Fibroblast of upper back skin (primary cell): ENCODE results near the gene ADGRL3.
"Not testable (repeated sequence)": the region's sequence is repeated elsewhere in the genome, so short reads cannot be mapped to it uniquely, and the experiment has no call there.

ENCODE experiments used
- DNase-seq: peaks from one replicate; pipeline ENCODE4 v3.0.0-alpha.2; 2013

ADGRL3 gene

DNA sequence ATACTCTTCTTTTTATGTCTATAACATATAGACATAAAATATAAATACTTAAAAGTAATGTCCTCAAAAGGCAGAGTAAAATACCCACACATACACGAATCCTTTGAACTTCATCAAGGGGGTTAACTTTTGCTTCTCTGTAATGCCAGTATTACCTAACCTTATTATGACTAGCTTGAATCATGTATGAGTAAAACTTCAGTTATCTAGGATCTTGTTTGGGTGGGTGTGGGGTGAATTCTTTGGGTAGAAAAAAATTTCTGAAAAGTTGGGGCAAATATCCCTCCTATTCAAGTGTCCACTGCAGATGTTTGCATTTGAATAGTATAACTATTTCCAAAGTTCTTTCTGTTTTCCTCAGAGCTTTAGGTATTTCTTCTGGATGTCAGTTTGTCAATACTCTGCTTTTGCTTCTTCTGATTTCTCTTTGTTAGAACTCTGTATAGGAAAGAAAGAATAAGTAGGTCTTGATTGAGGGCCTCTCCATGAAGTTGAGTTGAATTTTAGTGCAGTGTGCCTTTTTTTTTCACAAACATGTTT lies 173.8 kb downstream of the ADGRL3 start:
- peak; percentile 76 for DNase-seq

DNA sequence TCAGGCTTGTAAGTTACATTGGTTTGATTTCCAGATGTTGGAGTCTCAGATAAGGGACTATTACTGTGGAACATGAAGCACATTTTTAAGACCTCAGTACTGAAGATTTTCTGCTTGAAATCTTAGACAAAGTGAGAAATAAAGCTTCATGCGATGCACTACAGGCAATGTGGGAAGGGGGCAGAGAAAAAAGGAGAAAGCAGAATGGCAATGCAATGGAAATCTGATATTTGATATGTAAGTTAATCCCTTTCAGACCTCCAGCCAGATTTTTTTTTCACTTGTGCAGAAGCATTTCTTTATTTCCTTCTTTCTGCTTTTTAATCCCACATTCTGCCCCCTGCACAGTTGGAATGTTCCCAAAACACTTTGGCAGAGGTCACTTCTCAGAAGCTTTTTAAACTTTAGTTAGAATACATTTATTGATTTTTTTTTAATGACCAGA lies 174.3 kb downstream of the ADGRL3 start:
- DNase-seq, result peak; percentile 87

DNA sequence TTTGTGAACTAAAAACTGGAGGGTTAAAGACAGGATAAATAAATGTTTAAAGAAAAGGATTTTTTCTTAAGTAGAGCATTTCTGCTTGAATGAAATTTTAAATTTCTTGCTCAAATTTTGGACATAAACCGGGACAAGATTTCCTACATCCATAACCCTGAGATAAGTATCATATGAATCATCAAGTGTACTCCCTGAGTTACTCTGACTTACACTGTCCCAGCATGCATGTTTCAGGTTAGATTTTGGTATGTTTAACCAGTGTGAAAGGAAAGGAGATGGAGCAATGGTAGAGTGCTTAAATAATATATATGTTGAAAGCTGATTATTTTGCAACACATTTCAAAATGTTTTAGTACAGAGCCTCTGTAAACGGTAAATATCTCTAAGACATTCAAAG lies 175.2 kb downstream of the ADGRL3 start:
- DNase-seq, result peak; percentile 36

DNA sequence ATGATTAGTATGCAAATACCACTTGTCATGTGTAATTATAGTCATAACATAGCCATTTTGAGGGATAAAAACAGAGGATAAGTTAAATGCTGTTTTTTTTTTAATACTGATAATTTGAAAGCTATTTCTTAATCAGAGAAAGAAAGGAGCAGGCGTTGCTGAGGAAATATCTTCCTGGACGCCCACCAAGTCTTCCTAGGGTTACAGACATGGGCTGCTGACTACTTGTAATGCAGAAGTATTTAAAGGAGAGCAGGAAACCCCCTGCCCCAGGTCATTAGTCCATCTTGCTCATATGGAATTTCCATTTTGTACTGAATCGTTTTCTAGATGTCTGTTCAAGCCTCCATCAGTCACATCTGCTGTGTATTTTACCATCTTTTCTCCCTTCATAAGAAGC lies 176.2 kb downstream of the ADGRL3 start:
- no peak for DNase-seq

DNA sequence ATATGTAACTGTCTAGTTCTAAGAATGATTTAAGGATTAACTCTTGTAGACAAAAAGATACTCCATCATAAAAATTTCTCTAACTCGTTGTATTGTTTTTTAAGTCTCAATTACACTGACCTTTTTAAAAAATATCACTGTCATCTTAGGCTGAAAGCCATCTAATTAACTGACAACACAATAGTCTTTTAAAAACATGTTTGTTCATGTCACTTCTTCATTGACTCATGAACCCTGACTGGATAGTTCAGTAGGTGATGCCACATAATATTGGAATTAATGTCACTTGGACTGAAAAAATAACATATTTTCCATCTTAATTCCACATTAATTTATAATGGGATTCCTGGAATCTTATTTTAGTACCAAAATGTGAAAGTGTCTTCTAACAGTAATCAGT lies 179.3 kb downstream of the ADGRL3 start:
- no peak for DNase-seq

DNA sequence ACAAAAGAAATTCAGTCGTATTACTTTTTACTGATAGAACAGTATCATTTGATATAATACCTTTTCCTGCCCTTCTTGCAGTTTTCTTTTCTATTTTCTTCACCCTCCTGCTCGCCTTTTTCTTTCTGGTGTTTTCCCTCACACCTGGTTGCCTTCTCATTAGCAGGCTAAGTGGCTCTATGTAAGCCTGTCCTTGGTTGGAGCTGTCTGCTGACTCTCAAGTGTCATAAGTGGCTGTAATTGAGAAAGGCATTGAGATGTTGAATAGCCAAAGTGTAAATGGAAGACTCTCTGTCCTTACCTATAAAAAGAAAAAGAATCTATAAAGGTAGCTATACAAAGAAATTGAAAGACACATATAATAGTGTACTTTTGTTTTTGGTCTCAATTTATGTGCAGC lies 180.7 kb downstream of the ADGRL3 start:
- no peak for DNase-seq

DNA sequence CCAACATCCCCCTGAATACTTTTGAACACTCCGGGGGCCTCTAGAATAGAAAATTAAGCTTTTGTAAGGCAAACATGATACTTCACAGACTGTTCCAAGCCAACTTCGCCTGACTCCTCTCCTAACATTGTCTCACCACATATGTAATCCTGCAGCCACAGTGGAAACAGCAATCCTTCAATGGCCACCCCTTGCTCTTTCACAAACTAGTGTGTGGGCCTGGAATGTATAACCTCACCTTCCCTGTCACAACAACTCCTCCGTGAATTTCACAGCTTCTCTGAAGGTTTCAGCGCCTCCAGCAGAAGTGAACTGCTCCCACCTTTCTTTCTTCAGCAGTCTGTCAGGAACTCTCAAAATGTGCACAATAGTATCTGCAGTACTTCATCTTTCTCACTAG lies 185.1 kb downstream of the ADGRL3 start:
- no peak for DNase-seq

DNA sequence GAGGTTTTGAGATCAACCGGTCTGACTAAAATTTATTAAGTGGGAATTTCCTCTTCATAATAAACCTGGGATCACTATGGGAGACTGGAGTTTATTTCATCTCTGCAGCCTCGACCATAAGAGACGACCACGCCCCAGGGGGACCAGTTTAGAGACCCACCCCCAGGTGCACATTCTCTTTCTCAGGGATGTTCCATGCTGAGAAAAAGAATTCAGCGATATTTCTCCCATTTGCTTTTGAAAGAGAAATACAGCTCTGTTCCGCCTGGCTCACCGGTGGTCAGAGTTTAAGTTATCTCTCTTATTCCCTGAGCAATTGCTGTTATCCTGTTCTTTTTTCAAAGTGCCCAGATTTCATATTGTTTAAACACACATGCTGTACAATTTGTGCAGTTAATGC lies 187.2 kb downstream of the ADGRL3 start:
- DNase-seq, result not testable (repeated sequence)

DNA sequence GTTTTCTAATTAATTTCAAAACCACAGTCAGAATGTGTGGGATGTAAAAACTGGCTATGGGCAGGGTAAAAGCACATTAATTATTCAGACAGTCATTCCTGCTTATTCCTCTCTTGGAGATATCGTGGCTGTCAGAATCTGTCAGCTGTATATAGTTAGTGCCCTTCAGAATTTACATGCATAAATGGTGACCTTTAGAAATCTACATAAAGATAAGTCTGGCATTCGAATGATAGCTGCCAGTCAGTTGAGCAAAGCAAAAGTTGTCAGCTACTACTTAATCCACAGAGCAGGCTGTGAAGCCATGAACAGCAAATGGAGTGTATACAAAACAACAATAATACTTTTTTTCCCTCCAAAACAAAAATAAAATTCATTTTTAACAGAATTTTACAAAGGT lies 189.5 kb downstream of the ADGRL3 start:
- no peak for DNase-seq

DNA sequence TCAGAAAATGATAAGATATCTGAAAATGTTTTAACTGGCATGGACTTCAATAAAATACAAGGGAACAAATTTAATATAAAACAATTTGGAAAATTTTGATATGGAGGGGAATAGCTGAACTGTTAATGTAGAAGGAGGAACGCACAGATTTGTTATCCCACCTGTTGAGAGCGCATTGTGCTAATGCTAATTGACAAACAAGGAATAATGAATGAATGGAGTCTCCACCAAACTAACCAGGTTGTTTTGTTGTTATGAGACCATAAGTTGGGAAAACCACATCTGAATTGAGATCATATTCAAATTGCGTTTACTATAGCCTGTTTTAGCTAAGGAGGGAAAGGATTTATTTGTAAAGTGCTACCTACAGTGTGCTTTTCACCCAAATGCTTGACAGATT lies 195.6 kb downstream of the ADGRL3 start:
- no peak for DNase-seq

DNA sequence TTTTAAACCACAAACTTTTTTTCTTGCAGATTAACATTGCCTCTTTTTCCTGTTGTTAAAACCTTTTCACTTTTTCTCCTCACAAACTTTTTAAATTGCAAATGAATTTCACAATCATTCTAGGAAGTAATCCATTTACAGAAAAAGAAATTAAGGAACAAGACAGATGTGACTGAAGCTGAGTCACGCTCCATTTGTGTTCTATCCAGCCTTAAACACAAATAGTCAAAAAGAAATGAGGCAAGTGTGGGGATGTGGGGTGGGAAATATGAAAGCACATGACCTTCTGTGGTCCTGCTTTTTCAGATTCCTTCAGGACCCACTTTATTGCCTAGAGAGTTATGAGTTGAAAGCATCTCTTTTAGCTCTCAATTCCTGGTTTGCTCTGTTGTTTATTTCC lies 197.0 kb downstream of the ADGRL3 start:
- DNase-seq, result peak; percentile 39

DNA sequence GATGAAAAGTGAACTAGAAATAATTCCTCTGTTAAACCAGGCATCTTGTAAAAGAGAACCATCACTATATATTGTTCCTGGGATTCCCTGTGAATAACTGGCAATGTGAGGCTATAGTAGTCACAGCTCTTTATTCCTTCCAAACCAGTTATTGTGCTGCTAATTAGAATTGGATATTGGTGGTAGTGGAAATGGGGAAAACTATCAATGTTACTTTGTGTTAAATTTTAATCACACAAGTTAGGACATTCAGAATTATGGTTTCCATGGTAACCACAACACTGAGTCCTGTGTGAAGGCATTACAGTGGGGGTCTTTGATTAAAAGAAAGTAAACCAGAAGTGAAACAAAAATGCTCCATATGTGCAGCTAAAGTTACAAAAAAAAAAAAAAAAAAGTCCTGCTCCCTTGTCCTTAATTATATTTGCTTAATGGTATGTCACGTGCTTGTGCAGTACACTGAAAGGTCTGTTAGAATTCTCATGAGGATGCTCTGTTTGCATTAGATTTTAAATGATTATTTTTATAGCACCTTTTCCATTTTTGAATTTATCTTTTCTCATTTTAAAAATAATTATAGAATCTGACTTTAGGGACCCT lies 200.4 kb downstream of the ADGRL3 start:
- no peak for DNase-seq

DNA sequence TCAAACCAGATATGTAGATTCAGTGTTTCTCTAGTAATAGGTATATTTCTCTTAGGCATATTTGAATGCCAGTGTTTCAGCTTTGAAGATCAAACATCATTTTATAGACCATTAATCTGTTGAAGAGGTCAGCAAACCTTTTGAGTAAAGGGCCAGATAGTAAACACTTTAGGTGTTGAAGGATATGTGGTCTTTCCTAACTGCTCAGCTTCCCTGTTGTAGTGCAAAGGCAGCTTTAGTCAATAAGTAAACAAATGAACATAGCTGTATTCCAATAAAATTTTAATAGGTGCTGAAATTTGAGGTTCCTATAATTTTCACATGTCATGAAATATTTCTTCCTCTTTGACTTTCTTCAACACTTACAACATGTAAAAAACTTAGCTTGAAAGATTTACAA lies 201.6 kb downstream of the ADGRL3 start:
- DNase-seq, result no peak

DNA sequence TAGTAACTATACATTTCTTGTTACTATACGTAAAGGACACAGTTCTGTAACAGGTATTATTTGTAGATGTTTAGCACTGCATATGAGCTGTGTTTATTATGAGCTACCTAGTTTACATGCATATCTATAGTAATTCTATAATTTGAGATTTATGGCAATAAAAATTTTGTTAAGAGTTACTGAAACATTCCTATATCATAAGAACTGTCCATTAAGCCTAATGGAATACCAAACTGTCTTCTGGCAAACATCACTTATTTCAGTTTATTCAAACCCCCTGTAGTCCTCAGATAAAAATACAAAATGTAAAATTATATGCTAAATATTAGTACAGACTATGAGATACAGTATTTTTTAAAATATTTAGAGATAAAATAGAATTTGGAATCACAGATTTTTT lies 205.2 kb downstream of the ADGRL3 start:
- no peak for DNase-seq

DNA sequence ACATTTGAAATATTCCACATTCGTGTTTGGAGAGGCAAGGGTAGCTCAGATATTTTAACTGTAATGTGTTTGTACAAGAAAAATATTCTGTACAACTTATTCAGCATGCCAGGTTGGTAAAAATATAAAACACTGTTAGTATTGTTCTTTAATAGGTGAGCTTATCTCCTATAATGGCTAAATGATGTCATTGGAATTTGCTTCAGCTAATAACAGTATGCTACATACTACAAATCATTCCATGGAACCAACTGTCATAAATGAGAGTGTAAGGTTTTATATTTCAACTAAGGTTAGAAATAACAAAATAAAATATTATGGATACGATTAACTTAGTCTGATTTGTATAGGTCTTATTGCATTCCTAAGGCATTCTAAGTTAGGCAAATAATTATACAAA lies 206.6 kb downstream of the ADGRL3 start:
- DNase-seq, result no peak

DNA sequence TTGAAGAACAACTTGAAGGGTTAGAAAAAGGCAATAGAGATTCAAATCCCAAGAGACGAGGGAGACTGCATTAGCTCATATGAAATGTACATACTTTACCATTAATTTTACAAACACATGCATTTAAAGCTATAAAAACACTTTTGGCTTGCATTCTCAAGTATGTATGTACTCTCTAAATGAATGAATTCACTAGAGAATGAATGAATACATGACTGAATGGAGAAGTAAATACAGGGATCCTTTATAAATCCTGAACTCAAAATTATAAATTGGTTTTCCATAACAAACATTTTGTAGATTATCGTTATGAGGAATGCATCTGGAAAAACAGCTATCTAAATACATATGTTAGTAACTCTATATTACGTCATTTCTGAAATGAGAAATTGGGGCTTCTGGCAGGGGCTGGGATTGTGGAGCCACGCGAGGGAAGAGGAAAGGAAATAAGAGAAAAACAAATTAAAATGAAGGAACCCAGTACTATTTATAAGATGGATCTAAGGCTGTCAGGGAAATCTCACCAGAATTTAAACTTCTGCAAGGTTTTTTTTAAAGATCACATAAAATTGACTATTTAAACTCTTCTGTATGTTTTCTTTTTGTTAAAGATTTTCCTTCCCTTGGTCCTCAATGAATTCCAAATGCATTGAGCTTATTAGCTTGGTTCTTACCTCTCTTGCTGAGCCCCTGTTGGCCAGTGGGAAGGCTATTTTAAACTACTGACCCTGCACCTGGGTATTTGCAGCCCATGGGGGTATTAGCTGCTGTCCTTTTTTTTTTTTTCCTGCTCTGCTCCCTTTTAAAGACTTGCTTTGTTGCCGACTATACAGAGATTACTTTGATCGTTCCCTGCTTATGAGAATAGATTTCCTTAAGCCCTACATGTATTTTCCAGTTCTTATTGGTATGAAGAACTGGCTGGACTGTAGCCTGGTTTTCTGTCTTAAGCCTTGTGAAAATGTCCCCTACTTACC lies 207.8 kb downstream of the ADGRL3 start:
- no peak for DNase-seq

DNA sequence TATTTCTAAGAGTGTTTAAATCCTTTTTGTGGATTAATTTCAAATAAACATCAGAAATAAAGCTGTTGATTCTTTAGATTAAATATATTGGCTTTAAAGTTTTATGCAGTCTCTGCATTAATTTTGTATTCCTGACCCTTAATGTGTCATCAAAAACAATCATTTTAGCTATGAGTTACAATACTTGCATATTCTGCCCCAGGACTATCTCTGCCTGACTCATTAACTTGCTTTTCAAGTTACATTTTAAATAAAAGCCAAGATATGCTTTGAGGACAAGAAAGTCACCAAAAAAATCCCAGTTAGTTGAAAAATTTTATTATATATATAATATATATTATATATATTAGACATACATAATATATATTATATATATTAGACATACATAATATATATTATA lies 208.7 kb downstream of the ADGRL3 start:
- no peak for DNase-seq

DNA sequence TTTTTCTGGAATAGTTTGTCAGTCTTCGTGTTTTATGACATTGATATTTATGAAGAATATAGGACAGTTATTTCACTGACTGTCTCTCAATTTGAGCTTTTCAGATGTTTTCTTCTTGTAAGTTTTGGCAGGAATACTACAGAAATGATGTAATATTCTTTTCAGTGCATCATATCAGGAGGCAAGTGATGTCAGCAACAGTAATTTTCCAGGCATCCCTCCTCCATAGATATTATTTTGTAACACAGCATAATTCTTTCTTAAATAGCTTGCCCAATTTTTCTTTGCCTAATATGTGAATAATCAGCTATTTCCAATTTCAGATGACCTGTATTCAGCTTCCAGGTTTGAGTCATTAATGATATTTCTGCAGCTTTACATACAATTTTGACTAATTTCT lies 211.1 kb downstream of the ADGRL3 start:
- DNase-seq, result no peak

DNA sequence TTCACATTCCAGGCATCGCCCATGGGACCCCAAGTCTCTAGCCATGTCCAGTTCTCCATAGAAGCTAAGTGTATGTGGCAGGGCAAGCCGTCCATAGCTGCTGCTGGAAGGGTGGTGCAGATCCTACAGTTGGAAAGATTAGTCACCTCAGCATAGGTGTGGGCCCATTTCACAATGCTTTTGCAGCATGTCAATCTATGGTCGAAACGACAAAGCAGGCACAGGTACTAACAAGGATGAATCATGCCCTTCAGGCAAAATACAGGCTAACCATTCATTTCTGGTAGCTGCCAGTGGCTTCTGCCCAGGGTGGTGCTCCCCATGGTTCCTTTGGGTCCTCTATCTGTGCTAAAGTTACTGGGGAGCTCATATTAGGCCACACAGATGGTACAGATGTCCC lies 225.2 kb downstream of the ADGRL3 start:
- DNase-seq, result no peak

DNA sequence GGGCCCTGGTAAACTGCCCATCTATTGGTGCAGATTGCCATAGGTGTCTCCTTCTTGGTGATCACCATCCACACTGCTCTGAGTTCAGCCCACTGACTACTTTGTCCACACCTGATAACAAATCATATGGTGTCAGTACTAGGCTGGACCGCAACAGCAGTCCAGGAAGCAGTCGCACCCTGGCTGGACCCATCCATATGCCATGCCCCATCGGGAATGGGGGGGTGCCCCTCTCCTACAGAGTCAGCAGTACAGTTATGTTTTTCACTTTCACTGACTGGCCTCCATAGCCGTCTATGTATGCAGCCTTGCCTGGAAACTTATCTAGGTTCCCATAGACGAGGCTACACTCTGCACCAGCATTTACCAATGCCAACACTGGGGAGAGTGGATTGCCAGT lies 226.1 kb downstream of the ADGRL3 start:
- no peak for DNase-seq

DNA sequence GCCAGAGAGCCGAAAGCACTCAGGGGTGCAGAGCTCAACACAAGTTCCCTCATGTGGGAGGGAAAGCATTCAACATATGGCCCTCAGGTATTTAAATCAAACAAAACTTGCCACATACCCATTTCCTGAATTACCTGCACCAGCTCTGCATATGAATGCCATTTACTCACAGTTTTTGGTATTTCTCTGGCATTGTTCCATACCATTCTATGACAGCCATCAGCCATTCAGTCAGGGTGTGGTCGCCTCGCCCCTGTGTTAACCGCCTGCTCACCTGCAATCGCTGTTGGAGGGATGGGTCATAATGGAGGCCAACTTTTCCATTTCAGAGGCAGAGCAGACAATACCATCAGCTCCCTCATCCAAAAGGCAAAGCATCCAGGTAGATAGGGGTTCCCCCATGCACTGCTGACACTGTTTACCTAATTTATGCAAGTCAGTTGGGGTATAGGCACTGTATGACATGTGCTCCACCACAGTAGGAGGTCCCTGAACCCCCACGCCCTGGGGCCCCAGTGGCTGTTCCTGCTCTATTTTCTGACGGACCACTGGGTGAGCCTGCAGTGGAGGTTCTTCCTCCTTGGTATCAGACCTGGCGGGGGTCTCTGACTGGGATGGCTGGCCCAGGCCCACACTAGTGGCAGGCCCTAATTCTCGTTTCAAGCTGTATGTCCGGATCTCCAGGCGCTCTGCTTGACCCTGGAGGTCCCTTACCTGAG lies 227.1 kb downstream of the ADGRL3 start:
- DNase-seq, result no peak

DNA sequence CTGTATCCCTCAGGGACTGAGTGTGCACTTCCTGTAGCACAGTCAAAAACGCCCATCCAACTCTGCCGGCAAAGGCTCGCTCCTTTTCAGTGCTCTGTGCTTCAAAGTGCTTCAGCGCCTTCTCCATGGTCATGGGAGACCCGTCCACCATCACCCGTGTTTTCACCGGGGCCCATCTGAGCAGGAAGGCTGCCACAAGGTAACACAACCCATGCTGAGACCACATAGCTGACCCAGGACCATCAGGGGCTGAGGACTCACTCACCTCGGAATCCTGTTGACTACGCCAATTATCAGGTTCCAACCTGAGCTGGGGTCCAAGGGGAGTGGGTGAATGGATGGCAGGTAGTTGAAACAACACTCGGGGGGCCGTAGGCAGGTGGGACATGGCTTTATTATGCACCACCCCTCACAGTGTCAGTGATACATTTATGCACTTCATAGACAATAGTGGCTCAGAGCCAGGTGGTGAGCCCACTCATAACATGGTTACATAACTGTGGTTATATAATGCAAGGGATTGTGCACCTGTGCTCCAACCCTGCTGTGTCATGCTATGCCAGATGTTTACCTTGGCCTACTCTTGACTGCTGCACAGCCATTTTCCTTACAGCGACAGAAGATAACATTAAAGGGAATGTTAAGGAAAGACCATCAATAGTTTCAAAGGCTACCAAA lies 227.8 kb downstream of the ADGRL3 start:
- DNase-seq, result no peak

DNA sequence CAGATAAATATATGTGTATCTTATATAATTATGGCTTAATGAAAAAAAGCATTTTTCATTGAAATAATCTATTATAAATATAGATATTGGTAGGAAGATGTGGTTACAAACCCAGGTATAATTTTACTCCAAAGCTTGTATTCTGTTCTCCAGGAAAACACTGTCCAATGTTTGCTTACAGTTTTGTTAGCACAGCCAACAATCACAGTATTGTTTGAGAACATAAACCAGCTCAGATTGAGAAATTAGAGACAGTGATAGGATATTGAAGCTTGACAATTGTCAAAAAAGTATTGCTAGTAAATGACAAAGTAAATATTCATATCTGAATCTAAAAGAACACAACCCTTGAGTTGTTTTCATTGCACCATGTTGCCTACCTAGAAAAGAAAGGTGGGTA lies 228.8 kb downstream of the ADGRL3 start:
- DNase-seq, result no peak
